ENCODE results near the gene CFAP91.

DNA sequence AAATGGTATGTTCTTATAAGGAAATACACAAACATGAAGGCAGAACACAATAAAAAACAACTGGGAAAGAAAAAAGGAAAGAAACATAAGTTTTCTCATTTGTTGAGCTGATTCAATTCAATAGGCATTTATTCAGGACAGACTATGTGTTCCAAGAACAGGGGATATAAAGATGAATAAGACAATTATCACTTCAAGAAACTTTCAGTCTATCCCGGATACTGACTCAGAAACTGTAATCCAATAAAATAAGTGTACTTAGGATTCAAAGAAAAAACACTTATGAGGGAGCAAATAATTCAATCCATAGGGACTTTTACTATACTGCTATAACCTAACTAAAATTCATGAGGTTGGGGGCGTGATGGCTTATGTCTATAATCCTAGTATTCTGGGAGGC lies 38.9 kb upstream of the CFAP91 start:
- TF ChIP-seq GATA3 (IDR thresholded peaks at IDR 0.05; ENCODE audit: low read depth, low read length) (no peak), GATA2 (IDR thresholded peaks at IDR 0.05; ENCODE audit: low read depth, low read length) (no peak)
